ENCODE data around the gene KDM4D. TPM values are rescaled to one million over a fixed set of nuclear protein-coding genes. Genes with fewer than 3 reads are reported as not detected.

The KDM4D gene
- polyA plus RNA-seq, 1 of the 3 experiments (the other 2 are of a cell fraction), result 1.2 TPM

DNA sequence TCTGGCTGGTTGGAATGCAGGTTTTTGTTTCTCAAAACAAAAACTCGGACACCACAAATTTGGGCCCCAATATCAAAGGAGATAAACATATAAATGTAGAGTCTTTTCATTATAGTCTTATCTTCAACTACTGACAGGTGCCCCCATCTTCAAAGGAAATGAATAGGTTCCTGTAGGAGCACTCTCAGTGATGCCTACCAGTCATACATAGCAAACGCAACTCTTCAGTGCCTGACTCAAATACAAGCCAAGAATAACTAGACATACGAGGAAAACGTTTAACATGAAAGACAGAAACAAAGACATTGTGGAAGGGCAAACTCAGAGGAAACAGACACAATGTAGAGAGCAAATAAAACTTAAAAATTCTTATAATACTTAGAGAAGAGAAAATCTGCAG lies 13.9 kb downstream of the KDM4D start:
- H3K27ac ChIP-seq (ENCODE audit: low read depth in 2 of 2, low read length in 1 of 2), result no peak overlapping the region
- no peak overlapping the region for H2AFZ ChIP-seq (ENCODE audit: low read depth)
- TF ChIP-seq EP300 (IDR thresholded peaks at IDR 0.05; ENCODE audit: borderline replicate concordance in 1 of 2, low read depth in 1 of 2, low read length in 1 of 2), result no peak
- TF ChIP-seq TAF1 (IDR thresholded peaks at IDR 0.05; ENCODE audit: borderline replicate concordance, low read depth, low read length), result no peak
- no peak for TF ChIP-seq NFIC (IDR thresholded peaks at IDR 0.05; ENCODE audit: borderline replicate concordance)
- TF ChIP-seq FOXJ3 (CRISPR knock-in tag; IDR thresholded peaks at IDR 0.05), result no peak
- no peak for TF ChIP-seq SMC3 (IDR thresholded peaks at IDR 0.05; ENCODE audit: low read depth, low read length)
- TF ChIP-seq CTCF (IDR thresholded peaks at IDR 0.05), result no peak
- no peak overlapping the region for H3K9ac ChIP-seq
- H3K79me2 ChIP-seq (ENCODE audit: insufficient read depth), result no peaks in the 10 kb centered on the region
- no peak for DNase-seq
- no peak overlapping the region for H3K4me3 ChIP-seq (ENCODE audit: low read depth in 2 of 2, low read length in 1 of 2)
- WGBS (ENCODE audit: low lambda C conversion rate), result 75% methylated on average over 4 of the region's 4 CpGs
- no peaks in the 10 kb centered on the region for H3K27me3 ChIP-seq (ENCODE audit: insufficient read depth)
- ChIA-PET POLR2A (no interaction called here), CTCF (interaction anchor here (0.9 kb wide), 1 partner anchor 47 kb away, joined by 4 read pairs; no protein-coding TSS in a partner anchor)
- no peaks in the 10 kb centered on the region for H3K9me2 ChIP-seq
- no peak overlapping the region for H3K4me2 ChIP-seq
- H3K4me1 ChIP-seq (ENCODE audit: control insufficient read depth in 1 of 2, insufficient read depth in 2 of 2, low read depth in 1 of 2, low read length in 1 of 2), result no peaks in the 10 kb centered on the region
- no peaks in the 10 kb centered on the region for H4K20me1 ChIP-seq (ENCODE audit: insufficient read depth)
- no peaks in the 10 kb centered on the region for H3K36me3 ChIP-seq (replicated peaks in 1 of 2; ENCODE audit: control insufficient read depth in 1 of 2, insufficient read depth in 2 of 2, low read length in 1 of 2)
- no peaks in the 10 kb centered on the region for H3K9me3 ChIP-seq
- no peaks in the 10 kb centered on the region for H3F3A ChIP-seq (replicated peaks; ENCODE audit: insufficient read depth)

DNA sequence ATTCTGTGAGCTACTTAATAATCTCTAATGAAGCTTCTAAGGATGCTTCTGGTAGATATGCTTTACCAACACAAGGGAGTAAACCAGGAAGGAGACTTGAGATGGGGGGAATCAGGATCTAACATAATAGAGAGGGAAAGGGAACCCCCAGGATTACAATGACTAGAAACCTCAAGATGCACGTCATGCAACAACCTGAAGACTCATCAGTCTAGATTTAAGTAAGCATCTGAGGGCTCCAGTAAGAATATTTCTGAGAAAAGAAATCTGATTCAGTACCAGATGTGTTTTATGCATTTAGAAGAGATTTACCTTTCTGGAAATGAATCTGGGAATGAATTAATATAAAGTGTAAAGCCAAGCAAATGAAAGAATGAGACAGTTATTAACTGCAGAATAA lies 15.2 kb downstream of the KDM4D start:
- H3K4me1 ChIP-seq (ENCODE audit: control insufficient read depth in 1 of 2, insufficient read depth in 2 of 2, low read depth in 1 of 2, low read length in 1 of 2), result no peaks in the 10 kb centered on the region
- no peaks in the 10 kb centered on the region for H3K79me2 ChIP-seq (ENCODE audit: insufficient read depth)
- no peak overlapping the region for H3K9ac ChIP-seq
- no peaks in the 10 kb centered on the region for H3K36me3 ChIP-seq (replicated peaks in 1 of 2; ENCODE audit: control insufficient read depth in 1 of 2, insufficient read depth in 2 of 2, low read length in 1 of 2)
- no peaks in the 10 kb centered on the region for H3K27me3 ChIP-seq (ENCODE audit: insufficient read depth)
- no peaks in the 10 kb centered on the region for H4K20me1 ChIP-seq (ENCODE audit: insufficient read depth)
- CTCF ChIA-PET, result no interaction called here
- no peaks in the 10 kb centered on the region for H3F3A ChIP-seq (replicated peaks; ENCODE audit: insufficient read depth)
- no peak overlapping the region for H3K4me3 ChIP-seq (ENCODE audit: low read depth in 2 of 2, low read length in 1 of 2)
- no peaks in the 10 kb centered on the region for H3K9me3 ChIP-seq
- TF ChIP-seq, protein P1, sequence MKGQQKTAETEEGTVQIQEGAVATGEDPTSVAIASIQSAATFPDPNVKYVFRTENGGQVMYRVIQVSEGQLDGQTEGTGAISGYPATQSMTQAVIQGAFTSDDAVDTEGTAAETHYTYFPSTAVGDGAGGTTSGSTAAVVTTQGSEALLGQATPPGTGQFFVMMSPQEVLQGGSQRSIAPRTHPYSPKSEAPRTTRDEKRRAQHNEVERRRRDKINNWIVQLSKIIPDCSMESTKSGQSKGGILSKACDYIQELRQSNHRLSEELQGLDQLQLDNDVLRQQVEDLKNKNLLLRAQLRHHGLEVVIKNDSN (IDR thresholded peaks at IDR 0.05; ENCODE audit: borderline replicate concordance, low read depth), result no peak
- no peak for TF ChIP-seq POLR2AphosphoS5 (IDR thresholded peaks at IDR 0.05; ENCODE audit: low read depth, low read length)
- TF ChIP-seq, protein P2, sequence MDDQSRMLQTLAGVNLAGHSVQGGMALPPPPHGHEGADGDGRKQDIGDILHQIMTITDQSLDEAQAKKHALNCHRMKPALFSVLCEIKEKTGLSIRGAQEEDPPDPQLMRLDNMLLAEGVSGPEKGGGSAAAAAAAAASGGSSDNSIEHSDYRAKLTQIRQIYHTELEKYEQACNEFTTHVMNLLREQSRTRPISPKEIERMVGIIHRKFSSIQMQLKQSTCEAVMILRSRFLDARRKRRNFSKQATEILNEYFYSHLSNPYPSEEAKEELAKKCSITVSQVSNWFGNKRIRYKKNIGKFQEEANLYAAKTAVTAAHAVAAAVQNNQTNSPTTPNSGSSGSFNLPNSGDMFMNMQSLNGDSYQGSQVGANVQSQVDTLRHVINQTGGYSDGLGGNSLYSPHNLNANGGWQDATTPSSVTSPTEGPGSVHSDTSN (IDR thresholded peaks at IDR 0.05), result no peak
- TF ChIP-seq RCOR1 (IDR thresholded peaks at IDR 0.05; ENCODE audit: low read length), result no peak
- TF ChIP-seq USF2 (IDR thresholded peaks at IDR 0.05; ENCODE audit: borderline replicate concordance, low read depth, low read length), result no peak
- no peak for TF ChIP-seq CTCF (IDR thresholded peaks at IDR 0.05)
- TF ChIP-seq TEAD4 (IDR thresholded peaks at IDR 0.05; ENCODE audit: borderline replicate concordance, insufficient read depth), result no peak
- TF ChIP-seq MEF2A (IDR thresholded peaks at IDR 0.05; ENCODE audit: borderline replicate concordance, low read depth), result no peak
- TF ChIP-seq SMC3 (IDR thresholded peaks at IDR 0.05; ENCODE audit: low read depth, low read length), result no peak
- TF ChIP-seq ELF1 (IDR thresholded peaks at IDR 0.05), result no peak
- TF ChIP-seq FOXJ3 (CRISPR knock-in tag; IDR thresholded peaks at IDR 0.05), result no peak
- TF ChIP-seq IRF3 (IDR thresholded peaks at IDR 0.05; ENCODE audit: low read depth, low read length), result no peak
- no peak for TF ChIP-seq TCF12 (IDR thresholded peaks at IDR 0.05)
- TF ChIP-seq ZBTB33 (IDR thresholded peaks at IDR 0.05; ENCODE audit: borderline replicate concordance, low read depth), result no peak
- no peak for TF ChIP-seq MXI1 (IDR thresholded peaks at IDR 0.05; ENCODE audit: low read depth, low read length)
- POLR2A ChIA-PET, result no interaction called here
- no peaks in the 10 kb centered on the region for H3K9me2 ChIP-seq
- 82% methylated on average over 1 of the region's 1 CpG for WGBS (ENCODE audit: low lambda C conversion rate)
- no peak overlapping the region for H3K27ac ChIP-seq (ENCODE audit: low read depth in 2 of 2, low read length in 1 of 2)
- H3K4me2 ChIP-seq, result no peak overlapping the region
- H2AFZ ChIP-seq (ENCODE audit: low read depth), result no peak overlapping the region
- no peak for DNase-seq

Measured in SK-N-SH (cell line).